Measurements from ENCODE around the gene TSFM.

The TSFM gene

GRCh38 chr12:57746025-57746424, 36.6 kb upstream of the TSFM start:
- DNase-seq: no peak

- no peak for DNase-seq
Measured at GRCh38 chr12:57749061-57749460, 33.5 kb upstream of the TSFM start.

- no peak for DNase-seq
Measured at GRCh38 chr12:57750561-57751431, 31.8 kb upstream of the TSFM start.

- no peak for DNase-seq
Measured at GRCh38 chr12:57751432-57751787, 31.2 kb upstream of the TSFM start.

GRCh38 chr12:57751788-57752667, 30.6 kb upstream of the TSFM start, which contains the start of gene CDK4:
TSS of gene CDK4 (minus strand) at chr12:57752310. CDS start at chr12:57751717, 593 bp downstream.
- peak; percentile 98 for DNase-seq

- DNase-seq: no peak
Measured at GRCh38 chr12:57752668-57753000, 30.0 kb upstream of the TSFM start.

- no peak for DNase-seq
Measured at GRCh38 chr12:57753756-57754337, 28.7 kb upstream of the TSFM start.

GRCh38 chr12:57754411-57755193, 28.0 kb upstream of the TSFM start, which contains the start of gene MARCHF9:
TSS of gene MARCHF9 (plus strand) at chr12:57755103. CDS start at chr12:57755529, 426 bp downstream.
- DNase-seq: peak; percentile 77

- no peak for DNase-seq
Measured at GRCh38 chr12:57755194-57755453, 27.5 kb upstream of the TSFM start.

GRCh38 chr12:57755454-57756372, 26.9 kb upstream of the TSFM start:
- peak; percentile 45 for DNase-seq

GRCh38 chr12:57756406-57757341, 25.9 kb upstream of the TSFM start:
- DNase-seq: peak; percentile 69

- no peak for DNase-seq
Measured at GRCh38 chr12:57757771-57758170, 24.8 kb upstream of the TSFM start.

- DNase-seq: no peak
Measured at GRCh38 chr12:57758552-57759359, 23.8 kb upstream of the TSFM start.

- DNase-seq: peak; percentile 38
Measured at GRCh38 chr12:57759360-57759980, 23.1 kb upstream of the TSFM start.

GRCh38 chr12:57760347-57760982, 22.1 kb upstream of the TSFM start:
- DNase-seq: no peak

GRCh38 chr12:57761391-57761998, 21.1 kb upstream of the TSFM start:
- no peak for DNase-seq

- DNase-seq: no peak
Measured at GRCh38 chr12:57762463-57762862, 20.1 kb upstream of the TSFM start.
